Lower leg skin (tissue), 3 donors: ENCODE measurements around the gene TBPL1.

ENCODE experiments used
- CTCF ChIP-seq, 3 donors: fragments of 450-650 bp; IDR thresholded peaks; one replicate each; pipeline ENCODE4 v1.5.1; 2016; ENCODE audit warnings: antibody characterized with exemption in 3 of 3, mild to moderate bottlenecking in 3 of 3, moderate library complexity in 2 of 3
- POLR2A ChIP-seq, 2 donors: fragments of 450-650 bp; IDR thresholded peaks; one replicate each; pipeline ENCODE4 v1.6.1; 2016 to 2017; ENCODE audit warnings: antibody characterized with exemption in 2 of 2, mild to moderate bottlenecking in 1 of 2, moderate library complexity in 1 of 2

- no peak for TF ChIP-seq CTCF (IDR thresholded peaks at IDR 0.05)
- no peak for TF ChIP-seq POLR2A (IDR thresholded peaks at IDR 0.05)
Observed at GRCh38 chr6:133995296-133995695, 42.3 kb downstream of the TBPL1 start.
